HG03442 (cell line): ENCODE data around the gene JAG1.
"Not testable (repeated sequence)": the region's sequence is repeated elsewhere in the genome, so short reads cannot be mapped to it uniquely, and the experiment has no call there.

Experiments used
- ATAC-seq: cut with Tn5 transposase; IDR thresholded peaks from one replicate; pipeline ENCODE4 v1.9.1; 2021; ENCODE audit warnings: mild to moderate bottlenecking, moderate library complexity; ENCODE audit not compliant: unreplicated experiment

The JAG1 gene

GRCh38 chr20:10590446-10590845 is 83.4 kb downstream of the JAG1 start:
- ATAC-seq, result not testable (repeated sequence)
